G401.6 (cell line): ENCODE data around the gene ARMC9.
"Not testable (repeated sequence)": the region's sequence is repeated elsewhere in the genome, so short reads cannot be mapped to it uniquely, and the experiment has no call there.

ENCODE experiments used
- FAIRE-seq: peaks from 2 replicates; lab custom pipeline; 2012; peaks lifted over from hg19 to GRCh38; lab: Jason Lieb, UNC

Gene ARMC9

GRCh38 chr2:231401101-231401500 lies 202.7 kb downstream of the ARMC9 start:
- not testable (repeated sequence) for FAIRE-seq

GRCh38 chr2:231403421-231404182 lies 205.2 kb downstream of the ARMC9 start:
- not testable (repeated sequence) for FAIRE-seq

GRCh38 chr2:231404183-231404578 lies 205.8 kb downstream of the ARMC9 start:
- FAIRE-seq: not testable (repeated sequence)

GRCh38 chr2:231405601-231406367 lies 207.4 kb downstream of the ARMC9 start:
- FAIRE-seq: not testable (repeated sequence)

GRCh38 chr2:231407686-231408085 lies 209.3 kb downstream of the ARMC9 start:
- not testable (repeated sequence) for FAIRE-seq

GRCh38 chr2:231408304-231408703 lies 209.9 kb downstream of the ARMC9 start:
- FAIRE-seq: not testable (repeated sequence)

GRCh38 chr2:231409776-231410175 lies 211.3 kb downstream of the ARMC9 start:
- no peak for FAIRE-seq

GRCh38 chr2:231410293-231411004 lies 212.0 kb downstream of the ARMC9 start:
- FAIRE-seq: no peak

GRCh38 chr2:231411237-231411636 lies 212.8 kb downstream of the ARMC9 start:
- no peak for FAIRE-seq

- no peak for FAIRE-seq
Observed at GRCh38 chr2:231411831-231412617, 213.6 kb downstream of the ARMC9 start.

- no peak for FAIRE-seq
Observed at GRCh38 chr2:231412618-231412963, 214.2 kb downstream of the ARMC9 start.

- no peak for FAIRE-seq
Observed at GRCh38 chr2:231413456-231413855, 215.0 kb downstream of the ARMC9 start.

- FAIRE-seq: no peak
Observed at GRCh38 chr2:231413921-231414476, 215.6 kb downstream of the ARMC9 start.

GRCh38 chr2:231415029-231415428 lies 216.6 kb downstream of the ARMC9 start:
- no peak for FAIRE-seq

- no peak for FAIRE-seq
Observed at GRCh38 chr2:231418820-231419640, 220.6 kb downstream of the ARMC9 start.

- no peak for FAIRE-seq
Observed at GRCh38 chr2:231421051-231421580, 222.7 kb downstream of the ARMC9 start.

GRCh38 chr2:231422056-231422455 lies 223.6 kb downstream of the ARMC9 start:
- FAIRE-seq: no peak

- no peak for FAIRE-seq
Observed at GRCh38 chr2:231423176-231423575, 224.7 kb downstream of the ARMC9 start.
